OCI-LY7 (cell line): ENCODE measurements around the gene PLA2G15. TPM values are rescaled to one million over a fixed set of nuclear protein-coding genes. Genes with fewer than 3 reads are reported as not detected.

ENCODE experiments used
- BruUV-seq: library from RNA; stranded (reverse); fragments of 400-500 nt; replicated peaks from 2 replicates; lab custom pipeline; 2021; lab: Mats Ljungman, UMichigan
- CTCF ChIA-PET: fragments of 300-600 bp; sonication (Branson Sonifier 250); formaldehyde crosslinking; loops from one replicate; lab custom pipeline; 2022; ENCODE audit warnings: antibody characterized with exemption; ENCODE audit not compliant: unreplicated experiment; lab: Charles Lee
- POLR2A ChIA-PET: fragments of 300-600 bp; sonication (Branson Sonifier 250); formaldehyde crosslinking; loops from one replicate; lab custom pipeline; 2022; ENCODE audit warnings: antibody characterized with exemption; lab: Charles Lee
- DNase-seq: peaks from one replicate; pipeline ENCODE4 v3.0.0-alpha.2; 2015; ENCODE audit warnings: low spot score
- H2AFZ ChIP-seq: fragments of 200-600 bp; sonication (generic), shearing (Covaris generic); 2 replicates; pipeline ENCODE4 v1.6.1; 2014; ENCODE audit warnings: mild to moderate bottlenecking, antibody characterized with exemption, low read length, moderate library complexity
- H3K27ac ChIP-seq: fragments of 200-600 bp; sonication (generic); 2 replicates; pipeline ENCODE4 v1.5.1; 2014; ENCODE audit warnings: mixed run types, low read depth, mild to moderate bottlenecking, moderate library complexity, low read length, inconsistent platforms; ENCODE audit not compliant: poor library complexity, severe bottlenecking
- H3K36me3 ChIP-seq: fragments of 200-600 bp; sonication (generic); 2 replicates; pipeline ENCODE4 v1.6.1; 2014; ENCODE audit warnings: mild to moderate bottlenecking, antibody characterized with exemption, low read length, moderate library complexity, mixed read lengths; ENCODE audit not compliant: insufficient read depth
- H3K4me1 ChIP-seq: fragments of 200-600 bp; sonication (generic); 2 replicates; pipeline ENCODE4 v1.5.1; 2014; ENCODE audit warnings: mild to moderate bottlenecking, low read length; ENCODE audit not compliant: insufficient read depth, poor library complexity, severe bottlenecking
- H3K4me2 ChIP-seq: fragments of 200-600 bp; sonication (generic); 2 replicates; pipeline ENCODE4 v1.6.1; 2014; ENCODE audit warnings: mild to moderate bottlenecking, low read length
- H3K4me3 ChIP-seq: fragments of 200-600 bp; sonication (generic); 2 replicates; pipeline ENCODE4 v1.5.1; 2014; ENCODE audit warnings: mild to moderate bottlenecking, low read depth, low read length; ENCODE audit not compliant: poor library complexity, severe bottlenecking
- H3K79me2 ChIP-seq: fragments of 200-600 bp; sonication (generic); 2 replicates; pipeline ENCODE4 v1.6.1; 2016; ENCODE audit warnings: low read depth, mild to moderate bottlenecking, low read length, moderate library complexity, mixed read lengths; ENCODE audit not compliant: insufficient read depth
- H3K9me2 ChIP-seq: fragments of 200-600 bp; sonication (generic); 2 replicates; pipeline ENCODE4 v1.6.1; 2016; ENCODE audit warnings: mild to moderate bottlenecking, low read length, mixed read lengths; ENCODE audit not compliant: insufficient read depth
- H3K9me3 ChIP-seq: fragments of 200-600 bp; sonication (generic); 2 replicates; pipeline ENCODE4 v1.6.1; 2014; ENCODE audit warnings: mild to moderate bottlenecking, mixed run types, low read length, mixed read lengths
- H4K20me1 ChIP-seq: fragments of 200-600 bp; sonication (generic); 2 replicates; pipeline ENCODE4 v1.6.1; 2014; ENCODE audit warnings: mild to moderate bottlenecking, antibody characterized with exemption, low read length, moderate library complexity, mixed read lengths; ENCODE audit not compliant: insufficient read depth
- CTCF ChIP-seq: fragments of 200-600 bp; sonication (generic); conservative IDR thresholded peaks from 2 replicates; pipeline ENCODE4 v1.5.1; 2014; ENCODE audit warnings: mild to moderate bottlenecking, antibody characterized with exemption, low read length, moderate library complexity, mixed read lengths
- EZH2phosphoT487 ChIP-seq: fragments of 200-600 bp; sonication (generic); IDR thresholded peaks from 2 replicates; pipeline ENCODE4 v1.6.1; 2018; ENCODE audit warnings: low read depth, borderline replicate concordance, mild to moderate bottlenecking, mixed run types, antibody characterized with exemption, low read length, moderate library complexity, mixed read lengths
- intact Hi-C: fragments of 100-400 bp; cut with micrococcal nuclease; formaldehyde crosslinking; loops from one replicate; pipeline ENCODE4 v1.10.0; 2022; ENCODE audit not compliant: unreplicated experiment
- total RNA-seq, 2 experiments: library from RNA; depleted of rRNA in 1 of 2; stranded (reverse); fragments of >200 nt in 1 of 2; shearing (Covaris generic) in 1 of 2; gene quantifications; 2 replicates each; pipeline ENCODE4 v1.2.3, GENCODE V29; 2014 to 2022

The PLA2G15 gene
- total RNA-seq, 2 experiments from 2014 or later: 27.5 to 46.2 TPM

GRCh38 chr16:68234188-68235107 is 10.7 kb upstream of the PLA2G15 start:
- intact Hi-C loops: no loop called here
- Histone ChIP-seq H3K27ac (peak overlapping the region; percentile 18), H3K9me3 (no peaks in the 10 kb centered on the region), H2AFZ (no peak overlapping the region), H3K4me1 (peaks cover 32% of the 10 kb centered on the region), H3K36me3 (peaks cover 11% of the 10 kb centered on the region; the same call in 1 of the 2 replicates), H3K4me3 (no peak overlapping the region), H3K4me2 (peak overlapping the region; percentile 0; the same call in 1 of the 2 replicates), H4K20me1 (no peaks in the 10 kb centered on the region), H3K9me2 (no peaks in the 10 kb centered on the region), H3K79me2 (no peaks in the 10 kb centered on the region)
- no TSS peak for BruUV-seq
- CTCF ChIA-PET: no interaction called here
- POLR2A ChIA-PET: interaction anchor here (0.6 kb wide), 1 partner anchor 46 kb away, joined by 3 read pairs; no protein-coding TSS in a partner anchor
- no peak for TF ChIP-seq EZH2phosphoT487
- TF ChIP-seq CTCF: no peak
- no peak for DNase-seq

GRCh38 chr16:68235108-68235886 is 9.9 kb upstream of the PLA2G15 start:
- peaks cover 2% of the 10 kb centered on the region; the same call in 1 of the 2 replicates for H3K36me3 ChIP-seq
- H4K20me1 ChIP-seq: no peaks in the 10 kb centered on the region
- intact Hi-C loops: no loop called here
- POLR2A ChIA-PET: interaction anchor here (0.6 kb wide), 1 partner anchor 45 kb away, joined by 3 read pairs; no protein-coding TSS in a partner anchor
- TF ChIP-seq EZH2phosphoT487: no peak
- no peak for TF ChIP-seq CTCF
- DNase-seq: no peak
- H3K79me2 ChIP-seq: no peaks in the 10 kb centered on the region
- peaks cover 36% of the 10 kb centered on the region for H3K4me1 ChIP-seq
- no peaks in the 10 kb centered on the region for H3K9me3 ChIP-seq
- CTCF ChIA-PET: no interaction called here
- BruUV-seq: no TSS peak
- H3K27ac ChIP-seq: no peak overlapping the region
- no peaks in the 10 kb centered on the region for H3K9me2 ChIP-seq
- H2AFZ ChIP-seq: no peak overlapping the region
- H3K4me2 ChIP-seq: peak overlapping the region; percentile 77; the same call in 1 of the 2 replicates
- H3K4me3 ChIP-seq: no peak overlapping the region
